ENCODE data around the gene RRM1.
"Not testable (repeated sequence)": the region's sequence is repeated elsewhere in the genome, so short reads cannot be mapped to it uniquely, and the experiment has no call there.

RRM1 gene

GRCh38 chr11:4083198-4083597, 11.4 kb upstream of the RRM1 start:
- DNase-seq (ENCODE audit: low read depth in 2 of 2): no peak

- DNase-seq (ENCODE audit: low read depth in 2 of 2): no peak
Measured at GRCh38 chr11:4084406-4085125, 10.0 kb upstream of the RRM1 start.

GRCh38 chr11:4085575-4085974, 9.0 kb upstream of the RRM1 start:
- no peak for DNase-seq (ENCODE audit: low read depth in 2 of 2)

- DNase-seq (ENCODE audit: low read depth in 2 of 2): no peak
Measured at GRCh38 chr11:4086575-4087353, 7.8 kb upstream of the RRM1 start.

- no peak for DNase-seq (ENCODE audit: low read depth in 2 of 2)
Measured at GRCh38 chr11:4087551-4087950, 7.0 kb upstream of the RRM1 start.

- no peak for DNase-seq (ENCODE audit: low read depth in 2 of 2)
Measured at GRCh38 chr11:4090258-4090657, 4.3 kb upstream of the RRM1 start.

- DNase-seq (ENCODE audit: low read depth in 2 of 2): no peak
Measured at GRCh38 chr11:4092026-4092425, 2.6 kb upstream of the RRM1 start.

GRCh38 chr11:4093519-4094347, 866 bp upstream of the RRM1 start:
- no peak for DNase-seq (ENCODE audit: low read depth in 2 of 2)

- no peak for DNase-seq (ENCODE audit: low read depth in 2 of 2)
Measured at GRCh38 chr11:4095509-4096230, 1.1 kb downstream of the RRM1 start.

- no peak for DNase-seq (ENCODE audit: low read depth in 2 of 2)
Measured at GRCh38 chr11:4098026-4098621, 3.5 kb downstream of the RRM1 start.

- no peak for DNase-seq (ENCODE audit: low read depth in 2 of 2)
Measured at GRCh38 chr11:4102711-4103110, 8.1 kb downstream of the RRM1 start.

GRCh38 chr11:4103269-4103668, 8.7 kb downstream of the RRM1 start:
- no peak for DNase-seq (ENCODE audit: low read depth in 2 of 2)

GRCh38 chr11:4105916-4106315, 11.3 kb downstream of the RRM1 start:
- no peak for DNase-seq (ENCODE audit: low read depth in 2 of 2)

GRCh38 chr11:4111834-4112233, 17.2 kb downstream of the RRM1 start:
- DNase-seq (ENCODE audit: low read depth in 2 of 2): no peak

GRCh38 chr11:4115128-4115527, 20.5 kb downstream of the RRM1 start:
- no peak for DNase-seq (ENCODE audit: low read depth in 2 of 2)

GRCh38 chr11:4118107-4118506, 23.5 kb downstream of the RRM1 start:
- DNase-seq (ENCODE audit: low read depth in 2 of 2): peak in 1 of 2 experiments; percentile 20

- no peak for DNase-seq (ENCODE audit: low read depth in 2 of 2)
Measured at GRCh38 chr11:4123218-4123617, 28.6 kb downstream of the RRM1 start.

GRCh38 chr11:4125141-4125540, 30.5 kb downstream of the RRM1 start:
- DNase-seq (ENCODE audit: low read depth in 2 of 2): no peak

GRCh38 chr11:4127357-4127756, 32.8 kb downstream of the RRM1 start:
- no peak for DNase-seq (ENCODE audit: low read depth in 2 of 2)

GRCh38 chr11:4130219-4130618, 35.6 kb downstream of the RRM1 start:
- DNase-seq (ENCODE audit: low read depth in 2 of 2): not testable (repeated sequence)

- DNase-seq (ENCODE audit: low read depth in 2 of 2): peak; percentile 3 to 5
Measured at GRCh38 chr11:4134806-4135205, 40.2 kb downstream of the RRM1 start.

All from fibroblast of skin of left quadriceps (primary cell).